NCI-H2029 treated with DMSO at 0.1 percent for 48 hours (cell line): ENCODE measurements around the gene FARP1.
A peak's percentile ranks its signal among the peaks of the same experiment; 100 is the strongest.

ENCODE experiments used
- DNase-seq: peaks from one replicate; lab custom pipeline; 2025; lab: John Stamatoyannopoulos, UW

Gene FARP1

GRCh38 chr13:98445340-98446233 lies 302.7 kb downstream of the FARP1 start:
- DNase-seq: no peak

GRCh38 chr13:98446234-98446621 lies 303.3 kb downstream of the FARP1 start:
- DNase-seq: no peak

- DNase-seq: no peak
Measured at GRCh38 chr13:98447130-98447529, 304.2 kb downstream of the FARP1 start.

GRCh38 chr13:98447881-98448641 lies 305.2 kb downstream of the FARP1 start:
- DNase-seq: no peak

GRCh38 chr13:98448642-98448928 lies 305.7 kb downstream of the FARP1 start:
- no peak for DNase-seq

- no peak for DNase-seq
Measured at GRCh38 chr13:98449273-98449672, 306.4 kb downstream of the FARP1 start.

GRCh38 chr13:98450026-98450425 lies 307.1 kb downstream of the FARP1 start:
- DNase-seq: no peak

- no peak for DNase-seq
Measured at GRCh38 chr13:98450539-98451111, 307.7 kb downstream of the FARP1 start.

- DNase-seq: no peak
Measured at GRCh38 chr13:98451676-98452470, 309.0 kb downstream of the FARP1 start.

- DNase-seq: no peak
Measured at GRCh38 chr13:98452851-98453843, 310.3 kb downstream of the FARP1 start.

GRCh38 chr13:98454389-98454881 lies 311.5 kb downstream of the FARP1 start:
- peak; percentile 9 for DNase-seq

GRCh38 chr13:98456413-98456845 lies 313.5 kb downstream of the FARP1 start:
- no peak for DNase-seq

GRCh38 chr13:98457053-98457452 lies 314.2 kb downstream of the FARP1 start:
- no peak for DNase-seq

GRCh38 chr13:98458431-98458830 lies 315.5 kb downstream of the FARP1 start:
- DNase-seq: no peak

- DNase-seq: no peak
Measured at GRCh38 chr13:98459171-98459681, 316.3 kb downstream of the FARP1 start.

- DNase-seq: no peak
Measured at GRCh38 chr13:98459721-98460370, 317.0 kb downstream of the FARP1 start.

GRCh38 chr13:98460516-98460915 lies 317.6 kb downstream of the FARP1 start:
- no peak for DNase-seq

- DNase-seq: no peak
Measured at GRCh38 chr13:98461486-98462240, 318.8 kb downstream of the FARP1 start.

GRCh38 chr13:98462241-98462882 lies 319.5 kb downstream of the FARP1 start:
- DNase-seq: no peak
